T-helper 1 cell treated with Interleukin-12 subunit alpha and Interleukin-12 subunit beta and Interleukin-4 antibody, amounts not matched to agents 30 μg/mL and 1 μg/mL, for 36 hours (primary cell): ENCODE data around the gene MTR.

Experiments
- H3K27ac Mint-ChIP-seq: one replicate; pipeline ENCODE4 v1.8.0; 2021; ENCODE audit warnings: mild to moderate bottlenecking, mixed read lengths
- H3K27me3 Mint-ChIP-seq: one replicate; pipeline ENCODE4 v1.8.0; 2021; ENCODE audit warnings: low read depth, mixed read lengths
- H3K36me3 Mint-ChIP-seq: one replicate; pipeline ENCODE4 v1.8.0; 2021; ENCODE audit warnings: low read depth, mixed read lengths
- H3K4me1 Mint-ChIP-seq: one replicate; pipeline ENCODE4 v1.8.0; 2021; ENCODE audit warnings: low read depth, mixed read lengths
- H3K4me3 Mint-ChIP-seq: one replicate; pipeline ENCODE4 v1.8.0; 2021; ENCODE audit warnings: mild to moderate bottlenecking, moderate library complexity, mixed read lengths
- H3K9me3 Mint-ChIP-seq: one replicate; pipeline ENCODE4 v1.8.0; 2021; ENCODE audit warnings: mixed read lengths

MTR gene

GRCh38 chr1:236795035-236795756 lies at the start of gene MTR:
Gene MTR (plus strand): TSS chr1:236795292. CDS start chr1:236795704, 412 bp downstream.
- Mint-ChIP-seq H3K36me3 (peaks cover 3% of the 10 kb centered on the region), H3K4me1 (peaks cover 23% of the 10 kb centered on the region), H3K4me3 (peak within 1 kb of the TSS; percentile 93), H3K9me3 (no peaks in the 10 kb centered on the region), H3K27me3 (peaks cover 6% of the 10 kb centered on the region), H3K27ac (peak within 1 kb of the TSS; percentile 99)

- Mint-ChIP-seq H3K27ac (no peak overlapping the region), H3K4me1 (no peaks in the 10 kb centered on the region), H3K36me3 (no peaks in the 10 kb centered on the region), H3K9me3 (no peaks in the 10 kb centered on the region), H3K27me3 (peaks cover 6% of the 10 kb centered on the region), H3K4me3 (no peak overlapping the region)
Observed at GRCh38 chr1:236746785-236747184, 48.3 kb upstream of the MTR start.

- no peaks in the 10 kb centered on the region for H3K36me3 Mint-ChIP-seq
- H3K4me3 Mint-ChIP-seq = no peak overlapping the region
- H3K27ac Mint-ChIP-seq = no peak overlapping the region
- no peaks in the 10 kb centered on the region for H3K9me3 Mint-ChIP-seq
- H3K27me3 Mint-ChIP-seq = peaks cover 6% of the 10 kb centered on the region
- no peaks in the 10 kb centered on the region for H3K4me1 Mint-ChIP-seq
Observed at GRCh38 chr1:236747311-236747985, 47.6 kb upstream of the MTR start.

- Mint-ChIP-seq H3K4me1 (no peaks in the 10 kb centered on the region), H3K4me3 (no peak overlapping the region), H3K27me3 (peaks cover 6% of the 10 kb centered on the region), H3K9me3 (no peaks in the 10 kb centered on the region), H3K36me3 (no peaks in the 10 kb centered on the region), H3K27ac (no peak overlapping the region)
Observed at GRCh38 chr1:236748268-236748870, 46.7 kb upstream of the MTR start.

- no peak overlapping the region for H3K27ac Mint-ChIP-seq
- no peak overlapping the region for H3K4me3 Mint-ChIP-seq
- no peaks in the 10 kb centered on the region for H3K9me3 Mint-ChIP-seq
- peaks cover 6% of the 10 kb centered on the region for H3K27me3 Mint-ChIP-seq
- no peaks in the 10 kb centered on the region for H3K4me1 Mint-ChIP-seq
- no peaks in the 10 kb centered on the region for H3K36me3 Mint-ChIP-seq
Observed at GRCh38 chr1:236750928-236751327, 44.2 kb upstream of the MTR start.

GRCh38 chr1:236751385-236751784 lies 43.7 kb upstream of the MTR start:
- no peak overlapping the region for H3K27ac Mint-ChIP-seq
- no peaks in the 10 kb centered on the region for H3K36me3 Mint-ChIP-seq
- H3K4me1 Mint-ChIP-seq = no peaks in the 10 kb centered on the region
- no peak overlapping the region for H3K4me3 Mint-ChIP-seq
- no peaks in the 10 kb centered on the region for H3K9me3 Mint-ChIP-seq
- peaks cover 6% of the 10 kb centered on the region for H3K27me3 Mint-ChIP-seq

- no peak overlapping the region for H3K27ac Mint-ChIP-seq
- no peaks in the 10 kb centered on the region for H3K36me3 Mint-ChIP-seq
- no peak overlapping the region for H3K4me3 Mint-ChIP-seq
- peaks cover 6% of the 10 kb centered on the region for H3K27me3 Mint-ChIP-seq
- no peaks in the 10 kb centered on the region for H3K4me1 Mint-ChIP-seq
- H3K9me3 Mint-ChIP-seq = no peaks in the 10 kb centered on the region
Observed at GRCh38 chr1:236751935-236752334, 43.2 kb upstream of the MTR start.

- no peaks in the 10 kb centered on the region for H3K4me1 Mint-ChIP-seq
- no peak overlapping the region for H3K27ac Mint-ChIP-seq
- H3K36me3 Mint-ChIP-seq = no peaks in the 10 kb centered on the region
- H3K4me3 Mint-ChIP-seq = no peak overlapping the region
- H3K27me3 Mint-ChIP-seq = no peaks in the 10 kb centered on the region
- no peaks in the 10 kb centered on the region for H3K9me3 Mint-ChIP-seq
Observed at GRCh38 chr1:236753516-236753915, 41.6 kb upstream of the MTR start.

GRCh38 chr1:236753964-236754363 lies 41.1 kb upstream of the MTR start:
- Mint-ChIP-seq H3K9me3 (no peaks in the 10 kb centered on the region), H3K27ac (no peak overlapping the region), H3K4me3 (no peak overlapping the region), H3K36me3 (no peaks in the 10 kb centered on the region), H3K4me1 (no peaks in the 10 kb centered on the region), H3K27me3 (no peaks in the 10 kb centered on the region)

GRCh38 chr1:236754525-236755210 lies 40.4 kb upstream of the MTR start:
- H3K27me3 Mint-ChIP-seq = no peaks in the 10 kb centered on the region
- H3K36me3 Mint-ChIP-seq = no peaks in the 10 kb centered on the region
- H3K9me3 Mint-ChIP-seq = no peaks in the 10 kb centered on the region
- peaks cover 1% of the 10 kb centered on the region for H3K4me1 Mint-ChIP-seq
- no peak overlapping the region for H3K27ac Mint-ChIP-seq
- H3K4me3 Mint-ChIP-seq = no peak overlapping the region

- no peak overlapping the region for H3K4me3 Mint-ChIP-seq
- peaks cover 1% of the 10 kb centered on the region for H3K4me1 Mint-ChIP-seq
- no peaks in the 10 kb centered on the region for H3K36me3 Mint-ChIP-seq
- no peaks in the 10 kb centered on the region for H3K9me3 Mint-ChIP-seq
- H3K27me3 Mint-ChIP-seq = no peaks in the 10 kb centered on the region
- no peak overlapping the region for H3K27ac Mint-ChIP-seq
Observed at GRCh38 chr1:236757640-236758039, 37.5 kb upstream of the MTR start.

- H3K4me3 Mint-ChIP-seq = no peak overlapping the region
- H3K27ac Mint-ChIP-seq = no peak overlapping the region
- no peaks in the 10 kb centered on the region for H3K9me3 Mint-ChIP-seq
- peaks cover 1% of the 10 kb centered on the region for H3K4me1 Mint-ChIP-seq
- no peaks in the 10 kb centered on the region for H3K27me3 Mint-ChIP-seq
- no peaks in the 10 kb centered on the region for H3K36me3 Mint-ChIP-seq
Observed at GRCh38 chr1:236759252-236759859, 35.7 kb upstream of the MTR start.

- Mint-ChIP-seq H3K4me3 (no peak overlapping the region), H3K9me3 (no peaks in the 10 kb centered on the region), H3K27ac (no peak overlapping the region), H3K36me3 (no peaks in the 10 kb centered on the region), H3K27me3 (no peaks in the 10 kb centered on the region), H3K4me1 (peaks cover 1% of the 10 kb centered on the region)
Observed at GRCh38 chr1:236760480-236760879, 34.6 kb upstream of the MTR start.

- H3K4me1 Mint-ChIP-seq = peaks cover 1% of the 10 kb centered on the region
- no peak overlapping the region for H3K27ac Mint-ChIP-seq
- no peaks in the 10 kb centered on the region for H3K36me3 Mint-ChIP-seq
- H3K27me3 Mint-ChIP-seq = peaks cover 4% of the 10 kb centered on the region
- H3K9me3 Mint-ChIP-seq = no peaks in the 10 kb centered on the region
- no peak overlapping the region for H3K4me3 Mint-ChIP-seq
Observed at GRCh38 chr1:236760986-236761385, 34.1 kb upstream of the MTR start.
